Neuronal stem cell (in vitro differentiated cells): ENCODE measurements around the gene ZFP62.

Source experiments
- DNase-seq: peaks from one replicate; pipeline ENCODE4 v3.0.0-alpha.2; 2013; ENCODE audit warnings: low spot score
- H2AFZ ChIP-seq: one replicate; pipeline ENCODE4 v1.6.1; 2013; ENCODE audit warnings: mild to moderate bottlenecking, low read length, inconsistent platforms
- H2AK5ac ChIP-seq: 2 replicates; pipeline ENCODE4 v1.6.1; 2013; ENCODE audit warnings: low read depth, mild to moderate bottlenecking, inconsistent platforms, low read length, moderate library complexity, mixed read lengths
- H2BK120ac ChIP-seq: 2 replicates; pipeline ENCODE4 v1.6.1; 2013; ENCODE audit warnings: low read depth, mild to moderate bottlenecking, inconsistent platforms, low read length, moderate library complexity, mixed read lengths
- H2BK12ac ChIP-seq: one replicate; pipeline ENCODE4 v1.6.1; 2013; ENCODE audit warnings: low read length, inconsistent platforms
- H2BK15ac ChIP-seq: 2 replicates; pipeline ENCODE4 v1.6.1; 2013; ENCODE audit warnings: mild to moderate bottlenecking, low read length, inconsistent platforms, mixed read lengths
- H2BK5ac ChIP-seq: one replicate; pipeline ENCODE4 v1.6.1; 2013; ENCODE audit warnings: inconsistent platforms, mild to moderate bottlenecking, low read length, moderate library complexity
- H3K14ac ChIP-seq: one replicate; pipeline ENCODE4 v1.6.1; 2013; ENCODE audit warnings: low read length, inconsistent platforms
- H3K18ac ChIP-seq: 2 replicates; pipeline ENCODE4 v1.6.1; 2013; ENCODE audit warnings: low read length, inconsistent platforms
- H3K23ac ChIP-seq: 2 replicates; pipeline ENCODE4 v1.6.1; 2013; ENCODE audit warnings: low read depth, mild to moderate bottlenecking, mixed read lengths, low read length, inconsistent platforms; ENCODE audit not compliant: poor library complexity
- H3K27ac ChIP-seq: replicated peaks from 3 replicates; pipeline ENCODE4 v1.5.1; 2013; ENCODE audit warnings: low read length, inconsistent platforms
- H3K27me3 ChIP-seq, 3 experiments: 2 replicates each; pipeline ENCODE4 v1.6.1; 2013; ENCODE audit warnings: low read length in 3 of 3, mild to moderate bottlenecking in 2 of 3, inconsistent platforms in 1 of 3, low read depth in 1 of 3, mixed read lengths in 1 of 3, moderate library complexity in 1 of 3; ENCODE audit not compliant: control insufficient read depth in 3 of 3, insufficient read depth in 3 of 3
- H3K36me3 ChIP-seq, 2 donors: replicated peaks in 1 of 2; 2 replicates each; pipeline ENCODE4 v1.6.1; 2013; ENCODE audit warnings: low read length in 2 of 2; ENCODE audit not compliant: control insufficient read depth in 2 of 2, insufficient read depth in 2 of 2
- H3K4ac ChIP-seq: 2 replicates; pipeline ENCODE4 v1.6.1; 2013; ENCODE audit warnings: inconsistent platforms, mild to moderate bottlenecking, low read length, moderate library complexity
- H3K4me1 ChIP-seq, 2 donors: 1 replicate in 1 of 2; 2 replicates in 1 of 2; pipeline ENCODE4 v1.6.1; 2013; ENCODE audit warnings: low read length in 2 of 2, low read depth in 1 of 2; ENCODE audit not compliant: control insufficient read depth in 2 of 2, insufficient read depth in 1 of 2
- H3K4me2 ChIP-seq: one replicate; pipeline ENCODE4 v1.6.1; 2013; ENCODE audit warnings: mild to moderate bottlenecking, low read length, inconsistent platforms; ENCODE audit not compliant: insufficient read depth, poor library complexity, severe bottlenecking
- H3K4me3 ChIP-seq, 2 donors: 2 replicates each; pipeline ENCODE4 v1.5.1; 2013; ENCODE audit warnings: low read length in 2 of 2, mild to moderate bottlenecking in 2 of 2, inconsistent platforms in 1 of 2, moderate library complexity in 1 of 2
- H3K79me1 ChIP-seq: one replicate; pipeline ENCODE4 v1.6.1; 2013; ENCODE audit warnings: low read depth, mild to moderate bottlenecking, inconsistent platforms, low read length, moderate library complexity
- H3K9ac ChIP-seq: one replicate; pipeline ENCODE4 v1.6.1; 2013; ENCODE audit warnings: mild to moderate bottlenecking, low read depth, low read length, inconsistent platforms; ENCODE audit not compliant: poor library complexity
- H3K9me3 ChIP-seq, 2 donors: replicated peaks in 1 of 2; 2 replicates each; pipeline versions ENCODE3 to v1.6.1; 2013; ENCODE audit warnings: low read length in 2 of 2, mild to moderate bottlenecking in 2 of 2, inconsistent platforms in 1 of 2, low read depth in 1 of 2, mixed read lengths in 1 of 2, moderate library complexity in 1 of 2; ENCODE audit not compliant: control insufficient read depth in 2 of 2, insufficient read depth in 1 of 2
- H4K8ac ChIP-seq: one replicate; pipeline ENCODE4 v1.6.1; 2013; ENCODE audit warnings: low read depth, mild to moderate bottlenecking, inconsistent platforms, low read length, moderate library complexity
- H4K91ac ChIP-seq: one replicate; pipeline ENCODE4 v1.6.1; 2013; ENCODE audit warnings: low read length, low read depth, mild to moderate bottlenecking, inconsistent platforms; ENCODE audit not compliant: poor library complexity
- WGBS, 2 donors: extraction: QIAGEN DNeasy Blood & Tissue Kit; methylation state at CpG; one replicate each; pipeline ENCODE4 v1.1.7; 2013; ENCODE audit warnings: missing lambda C conversion rate in 2 of 2, mixed read lengths in 1 of 2; ENCODE audit not compliant: insufficient read length in 2 of 2, insufficient replicate concordance in 1 of 2; ENCODE audit errors: extremely low coverage in 2 of 2; 5-methylcytosine and 5-hydroxymethylcytosine counted together

The ZFP62 gene

DNA sequence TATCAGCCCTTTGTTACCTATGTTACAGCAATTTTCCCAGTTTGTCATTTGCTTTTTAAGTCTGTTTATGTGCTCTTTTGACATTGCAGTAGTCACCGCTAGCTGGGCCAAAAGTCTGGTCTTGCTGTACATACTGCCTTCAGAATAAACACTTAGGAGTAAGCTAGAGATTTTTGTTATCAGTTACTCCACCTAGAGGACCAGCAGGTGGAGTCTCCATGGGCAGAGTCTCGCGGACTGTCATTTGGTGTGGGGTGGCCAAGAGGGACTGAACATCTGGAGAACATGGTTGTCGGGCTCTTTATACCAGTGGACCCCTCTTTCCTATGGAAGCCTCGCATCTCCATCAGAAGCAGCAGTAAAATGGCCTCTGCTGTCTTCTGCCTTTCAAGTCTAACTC, 47.7 kb downstream of the ZFP62 start:
- Histone ChIP-seq H4K91ac (no peak overlapping the region), H3K4ac (no peak overlapping the region), H2BK5ac (no peak overlapping the region), H3K14ac (no peak overlapping the region), H3K27me3 (no peaks in the 10 kb centered on the region), H3K4me3 (no peak overlapping the region), H3K4me1 (peaks cover 24 to 33% of the 10 kb centered on the region in 2 donors), H3K27ac (no peak overlapping the region), H3K18ac (no peak overlapping the region), H3K4me2 (no peak overlapping the region), H2BK120ac (no peak overlapping the region), H2BK15ac (no peak overlapping the region), H2AK5ac (no peak overlapping the region), H2BK12ac (no peak overlapping the region), H2AFZ (no peak overlapping the region), H4K8ac (no peak overlapping the region), H3K23ac (no peak overlapping the region), H3K79me1 (no peaks in the 10 kb centered on the region), H3K9ac (no peak overlapping the region), H3K9me3 (no peaks in the 10 kb centered on the region), H3K36me3 (peaks cover 0 to under 1% of the 10 kb centered on the region in 2 donors)
- no peak for DNase-seq
- WGBS, 2 donors, result no CpG with 5 or more reads among the region's 5 CpGs

DNA sequence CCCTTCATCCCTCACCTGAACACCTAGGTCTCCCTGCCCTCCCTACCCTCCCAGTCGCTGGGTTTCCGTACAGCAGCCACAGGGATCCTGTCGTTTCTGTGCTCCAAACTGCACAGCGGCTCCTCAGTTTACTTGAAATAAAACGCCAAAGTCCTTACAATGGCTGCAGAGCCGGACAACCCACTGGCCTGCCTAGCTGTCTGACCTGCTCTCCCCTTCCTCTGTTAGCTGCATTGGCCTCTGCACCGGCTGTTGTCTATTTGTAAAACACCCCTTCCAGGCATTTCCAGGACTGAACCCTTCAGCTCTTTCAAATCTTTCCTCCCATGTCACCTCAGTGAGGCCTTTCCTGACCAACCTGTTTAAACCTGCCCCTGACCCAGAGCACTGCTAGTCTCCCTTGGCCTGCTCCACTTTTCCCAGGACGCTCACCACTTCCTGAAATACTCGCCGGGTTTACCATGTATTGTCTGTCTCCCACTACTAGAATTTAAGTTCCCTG, 49.4 kb downstream of the ZFP62 start:
- no CpG with 5 or more reads among the region's 10 CpGs for WGBS, 2 donors
- Histone ChIP-seq H3K9me3 (no peaks in the 10 kb centered on the region), H3K9ac (no peak overlapping the region), H3K4ac (no peak overlapping the region), H2AK5ac (peak overlapping the region; percentile 88), H3K79me1 (no peaks in the 10 kb centered on the region), H3K27me3 (no peaks in the 10 kb centered on the region), H3K4me2 (no peak overlapping the region), H2AFZ (no peak overlapping the region), H3K23ac (no peak overlapping the region), H2BK5ac (no peak overlapping the region), H4K8ac (no peak overlapping the region), H3K14ac (no peak overlapping the region), H4K91ac (no peak overlapping the region), H2BK120ac (no peak overlapping the region), H3K18ac (no peak overlapping the region), H3K4me3 (peak overlapping the region in 1 of 2 donors; percentile 95), H2BK15ac (no peak overlapping the region), H3K4me1 (peaks cover 14 to 24% of the 10 kb centered on the region in 2 donors), H3K36me3 (peaks cover 0 to 12% of the 10 kb centered on the region in 2 donors), H2BK12ac (no peak overlapping the region), H3K27ac (no peak overlapping the region)
- no peak for DNase-seq

- H3K4ac ChIP-seq, result no peak overlapping the region
- peak overlapping the region; percentile 87 for H3K9ac ChIP-seq
- peak overlapping the region; percentile 88 for H2AK5ac ChIP-seq
- no peaks in the 10 kb centered on the region for H3K9me3 ChIP-seq
- no peaks in the 10 kb centered on the region for H3K79me1 ChIP-seq
- H3K4me1 ChIP-seq, result peaks cover 12 to 23% of the 10 kb centered on the region in 2 donors
- H3K4me3 ChIP-seq, result peak overlapping the region; percentile 83 to 95
- no peaks in the 10 kb centered on the region for H3K27me3 ChIP-seq
- H3K27ac ChIP-seq, result peak overlapping the region; percentile 89
- peak overlapping the region; percentile 77 for H2BK120ac ChIP-seq
- peaks cover 2 to 18% of the 10 kb centered on the region in 2 donors for H3K36me3 ChIP-seq
- peak overlapping the region; percentile 100 for H2AFZ ChIP-seq
- peak overlapping the region; percentile 62 for H2BK15ac ChIP-seq
- H2BK12ac ChIP-seq, result no peak overlapping the region
- H4K8ac ChIP-seq, result no peak overlapping the region
- no CpG with 5 or more reads among the region's 30 CpGs for WGBS, 2 donors
- peak overlapping the region; percentile 99 for H3K23ac ChIP-seq
- H3K18ac ChIP-seq, result peak overlapping the region; percentile 94
- no peak for DNase-seq
- H4K91ac ChIP-seq, result no peak overlapping the region
- peak overlapping the region; percentile 90 for H3K4me2 ChIP-seq
- H2BK5ac ChIP-seq, result peak overlapping the region; percentile 98
- H3K14ac ChIP-seq, result no peak overlapping the region
Observed at GRCh38 chr5:180810959-180811622, 50.0 kb downstream of the ZFP62 start.

DNA sequence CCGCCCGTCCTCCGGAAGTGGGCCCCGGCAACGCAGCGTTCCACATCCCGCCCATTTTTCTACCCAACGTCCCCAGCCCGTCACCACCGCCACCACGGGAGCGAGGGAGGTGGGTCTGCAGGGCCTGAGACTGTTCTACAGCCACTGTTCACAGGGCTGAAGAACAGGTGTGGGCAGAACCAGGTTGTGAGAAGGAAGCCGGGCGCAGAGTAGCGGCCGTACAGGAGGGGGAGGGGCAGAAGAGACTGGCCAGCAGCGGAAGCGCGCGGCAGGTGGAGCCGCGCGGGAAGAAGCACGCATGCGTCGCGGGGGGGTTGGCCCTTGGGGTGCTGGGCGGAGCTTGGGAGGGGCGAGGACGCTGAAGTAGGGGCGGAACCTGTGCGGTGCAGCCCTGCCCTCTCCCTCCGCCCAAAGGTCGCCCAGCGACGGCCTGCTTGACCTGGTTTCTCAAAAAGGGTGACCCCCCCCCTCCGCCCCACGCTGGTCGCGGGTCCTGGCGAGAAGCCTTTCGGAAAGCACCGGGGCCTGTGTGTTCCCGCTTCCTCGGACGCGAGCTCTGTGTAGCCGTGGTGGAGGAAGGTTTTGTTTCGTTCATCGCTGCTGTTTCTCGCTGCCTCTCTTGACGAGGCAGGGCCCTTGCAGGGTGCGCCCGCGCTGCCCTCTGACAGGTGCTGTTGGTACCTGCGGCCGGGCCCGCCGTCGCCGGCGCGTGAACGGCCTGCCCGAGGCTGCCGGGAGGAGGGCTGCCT, 50.7 kb downstream of the ZFP62 start:
- H2BK15ac ChIP-seq, result peak overlapping the region; percentile 62
- peaks cover 2 to 18% of the 10 kb centered on the region in 2 donors for H3K36me3 ChIP-seq
- peak overlapping the region; percentile 94 to 95 for H3K4me3 ChIP-seq
- no peak overlapping the region for H2AK5ac ChIP-seq
- no CpG with 5 or more reads among the region's 66 CpGs for WGBS, 2 donors
- peak overlapping the region; percentile 99 for H3K27ac ChIP-seq
- peak; percentile 95 for DNase-seq
- no peak overlapping the region for H2BK12ac ChIP-seq
- H3K4ac ChIP-seq, result no peak overlapping the region
- peak overlapping the region; percentile 97 for H3K14ac ChIP-seq
- H4K91ac ChIP-seq, result peak overlapping the region; percentile 88
- peak overlapping the region; percentile 99 for H3K23ac ChIP-seq
- H3K79me1 ChIP-seq, result no peaks in the 10 kb centered on the region
- H4K8ac ChIP-seq, result peak overlapping the region; percentile 100
- H3K9me3 ChIP-seq, result no peaks in the 10 kb centered on the region
- peak overlapping the region; percentile 90 for H3K4me2 ChIP-seq
- peak overlapping the region; percentile 100 for H3K18ac ChIP-seq
- H2AFZ ChIP-seq, result peak overlapping the region; percentile 100
- H3K4me1 ChIP-seq, result peaks cover 12 to 23% of the 10 kb centered on the region in 2 donors
- H2BK5ac ChIP-seq, result peak overlapping the region; percentile 98
- H2BK120ac ChIP-seq, result peak overlapping the region; percentile 77
- peak overlapping the region; percentile 99 for H3K9ac ChIP-seq
- no peaks in the 10 kb centered on the region for H3K27me3 ChIP-seq
